GM12878 (cell line): ENCODE results near the gene RNF32. TPM values are rescaled to one million over a fixed set of nuclear protein-coding genes. Genes with fewer than 3 reads are reported as not detected.

Source experiments
- ATAC-seq: fragments of 200-7000 bp; cut with Tn5 transposase; 3 replicates; pipeline ENCODE4 v1.9.1; 2020; ENCODE audit warnings: mild to moderate bottlenecking, moderate library complexity
- BruUV-seq: library from RNA; stranded (reverse); fragments of 400-500 nt; replicated peaks from 2 replicates; lab custom pipeline; 2021; lab: Mats Ljungman, UMichigan
- CTCF ChIA-PET: fragments of 300-600 bp; sonication (Branson Sonifier 250); formaldehyde crosslinking; extraction: SDS; loops from one replicate; lab custom pipeline; 2021; ENCODE audit warnings: inconsistent platforms; lab: Yijun Ruan, JAX
- POLR2A ChIA-PET: fragments of 350-600 bp; formaldehyde crosslinking; extraction: SDS; loops from one replicate; lab custom pipeline; 2021; ENCODE audit warnings: inconsistent platforms; lab: Charles Lee
- RAD21 ChIA-PET: fragments of 300-600 bp; sonication (Branson Sonifier 250); formaldehyde crosslinking; loops from one replicate; lab custom pipeline; 2023; ENCODE audit warnings: antibody characterized with exemption; ENCODE audit not compliant: unreplicated experiment; lab: Charles Lee
- SMC1A ChIA-PET: fragments of 300-600 bp; sonication (Branson Sonifier 250); formaldehyde crosslinking; loops from one replicate; lab custom pipeline; 2023; ENCODE audit not compliant: unreplicated experiment, uncharacterized antibody; lab: Charles Lee
- DNase-seq: peaks from one replicate; pipeline ENCODE4 v3.0.0-alpha.2; 2011; ENCODE audit warnings: low read depth, low spot score
- FAIRE-seq: peaks from 3 replicates; lab custom pipeline; 2011; peaks lifted over from hg19 to GRCh38; lab: Jason Lieb, UNC
- H2AFZ ChIP-seq: 2 replicates; pipeline ENCODE4 v1.6.0; 2011; ENCODE audit warnings: low read depth, low read length, control low read depth; ENCODE audit not compliant: control insufficient read depth
- H3K27ac ChIP-seq: 2 replicates; pipeline ENCODE4 v1.5.1; 2011; ENCODE audit warnings: control low read depth; ENCODE audit not compliant: control insufficient read depth, insufficient read depth
- H3K27me3 ChIP-seq, 2 experiments: replicated peaks in 1 of 2; 2 replicates each; pipeline versions ENCODE4 v1.6.0 to v1.6.1; 2011; ENCODE audit warnings: low read length in 1 of 2; ENCODE audit not compliant: control insufficient read depth in 2 of 2, insufficient read depth in 2 of 2
- H3K36me3 ChIP-seq, 2 experiments: 2 replicates each; pipeline ENCODE4 v1.5.1; 2011; ENCODE audit warnings: low read length in 1 of 2; ENCODE audit not compliant: control insufficient read depth in 2 of 2, insufficient read depth in 2 of 2
- H3K4me1 ChIP-seq: 2 replicates; pipeline ENCODE4 v1.6.1; 2011; ENCODE audit warnings: mild to moderate bottlenecking, low read length, moderate library complexity, mixed read lengths; ENCODE audit not compliant: control insufficient read depth, insufficient read depth
- H3K4me2 ChIP-seq: 2 replicates; pipeline ENCODE4 v1.6.0; 2011; ENCODE audit warnings: control low read depth; ENCODE audit not compliant: control insufficient read depth, insufficient read depth
- H3K4me3 ChIP-seq: fragments of 200-600 bp; sonication (generic); 2 replicates; pipeline ENCODE4 v1.5.1; 2016
- H3K79me2 ChIP-seq: 2 replicates; pipeline ENCODE4 v1.6.0; 2011; ENCODE audit warnings: low read length; ENCODE audit not compliant: control insufficient read depth, insufficient read depth
- H3K9ac ChIP-seq: 2 replicates; pipeline ENCODE4 v1.8.0; 2011; ENCODE audit warnings: low read length, control low read depth, mixed read lengths; ENCODE audit not compliant: control insufficient read depth, insufficient read depth
- H3K9me3 ChIP-seq: replicated peaks from 3 replicates; pipeline ENCODE4 v1.5.1; 2011; ENCODE audit warnings: mild to moderate bottlenecking, low read length; ENCODE audit not compliant: control insufficient read depth, insufficient read depth
- H4K20me1 ChIP-seq: 2 replicates; pipeline ENCODE4 v1.6.0; 2011; ENCODE audit not compliant: control insufficient read depth, insufficient read depth
- ATF7 ChIP-seq: fragments of 450-650 bp; IDR thresholded peaks from 2 replicates; pipeline ENCODE4 v1.6.1; 2016; ENCODE audit warnings: low read depth, mild to moderate bottlenecking
- CEBPB ChIP-seq, 2 experiments: fragments of 150-350 bp in 1 of 2; IDR thresholded peaks; 2 replicates each; pipeline ENCODE4 v1.6.1; 2012 to 2014; ENCODE audit warnings: low read depth in 2 of 2, low read length in 2 of 2, borderline replicate concordance in 1 of 2, inconsistent platforms in 1 of 2
- E2F4 ChIP-seq: IDR thresholded peaks from 2 replicates; pipeline ENCODE4 v1.6.1; 2012; ENCODE audit warnings: low read depth, low read length, improper control_type of control experiment
- EED ChIP-seq: sonication (generic); IDR thresholded peaks from 2 replicates; pipeline ENCODE4 v1.6.1; 2016; ENCODE audit warnings: antibody characterized with exemption, low read depth
- KDM1A ChIP-seq: fragments of 200-600 bp; sonication (generic); IDR thresholded peaks from 2 replicates; pipeline ENCODE4 v1.6.1; 2016; ENCODE audit warnings: borderline replicate concordance
- POLR2AphosphoS2 ChIP-seq: IDR thresholded peaks from 2 replicates; pipeline ENCODE4 v1.6.1; 2011; ENCODE audit warnings: low read depth, mild to moderate bottlenecking, low read length, improper control_type of control experiment, moderate library complexity
- SPI1 ChIP-seq: IDR thresholded peaks from 2 replicates; pipeline ENCODE4 v1.6.1; 2011; ENCODE audit warnings: low read depth, mild to moderate bottlenecking, low read length, moderate library complexity, borderline replicate concordance; ENCODE audit not compliant: insufficient read depth
- TCF3 ChIP-seq: IDR thresholded peaks from 2 replicates; pipeline ENCODE4 v1.6.1; 2012; ENCODE audit warnings: low read depth, mild to moderate bottlenecking, low read length, borderline replicate concordance; ENCODE audit not compliant: insufficient read depth
- YBX1 ChIP-seq: fragments of 450-650 bp; IDR thresholded peaks from 2 replicates; pipeline ENCODE4 v1.6.1; 2016; ENCODE audit warnings: antibody characterized with exemption
- WGBS: methylation state at CpG from one replicate; pipeline ENCODE4 v1.1.6; 2016; ENCODE audit warnings: low lambda C conversion rate; ENCODE audit not compliant: insufficient replicate concordance, insufficient coverage; ENCODE audit errors: missing lambda C conversion rate; 5-methylcytosine and 5-hydroxymethylcytosine counted together
- in situ Hi-C: fragments of 300-500 bp; cut with MboI; formaldehyde crosslinking; loops from 9 replicates; pipeline ENCODE4 v1.14.3; 2018; ENCODE audit warnings: mixed read lengths
- intact Hi-C: fragments of 100-400 bp; cut with micrococcal nuclease; formaldehyde crosslinking; loops from one replicate; pipeline ENCODE4 v1.14.2; 2022; ENCODE audit not compliant: unreplicated experiment
- polyA plus RNA-seq, 11 experiments: library from polyadenylated mRNA; depleted of rRNA in 4 of 11; unstranded in 6 of 11; stranded (reverse) in 5 of 11; fragments of >200 nt; fragmentation: Nextera tagmentation in 4 of 11; fragmentation: Illumina TruSeq in 1 of 11; extraction: Ambion mirVana in 4 of 11; extraction: Trizol in 1 of 11; gene quantifications; 1 replicate in 1 of 11; 2 replicates in 10 of 11; pipeline versions ENCODE4 v1.2.1 to v1.2.3, GENCODE V29; 2011 to 2016; ENCODE audit warnings: inconsistent platforms in 2 of 11, missing spikeins in 2 of 11, low read depth in 1 of 11
- total RNA-seq, 4 experiments: library from RNA; depleted of rRNA in 3 of 4; stranded (reverse); fragments of >200 nt in 3 of 4; fragmentation: Illumina TruSeq in 1 of 4; extraction: Trizol in 1 of 4; gene quantifications; 2 replicates each; pipeline versions ENCODE4 v1.2.1 to v1.2.3, GENCODE V29; 2013 to 2021
- TF ChIP-seq, protein P1 (sequence below): fragments of 450-650 bp; IDR thresholded peaks from 2 replicates; pipeline ENCODE4 v1.6.1; 2017; ENCODE audit warnings: mild to moderate bottlenecking, low read depth, inconsistent platforms; ENCODE audit not compliant: poor library complexity, severe bottlenecking

Gene RNF32
- total and polyA plus RNA-seq, 10 of the 15 experiments (the other 5 are each of a cell fraction or from before 2014, with no cell fraction given): 2.5 to 7.2 (median 3.7) TPM

DNA sequence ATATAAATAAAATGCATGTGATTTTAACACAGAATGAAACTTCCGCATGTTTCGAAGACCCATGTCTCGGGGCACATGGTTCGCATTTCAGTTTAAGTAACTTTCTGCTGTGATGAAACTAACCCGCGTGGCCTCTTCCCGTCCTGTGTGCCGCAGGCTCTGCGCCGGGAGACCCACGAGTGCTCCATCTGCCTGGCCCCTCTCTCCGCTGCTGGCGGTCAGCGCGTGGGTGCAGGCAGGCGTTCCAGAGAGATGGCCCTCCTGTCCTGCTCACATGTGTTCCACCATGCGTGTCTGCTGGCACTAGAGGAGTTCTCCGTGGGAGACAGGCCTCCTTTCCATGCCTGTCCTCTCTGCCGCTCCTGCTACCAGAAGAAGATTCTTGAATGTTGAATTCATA, 35.7 kb downstream of the RNF32 start:
- RAD21 ChIA-PET: no interaction called here
- Histone ChIP-seq H3K79me2 (no peaks in the 10 kb centered on the region), H3K4me3 (no peak overlapping the region), H3K4me2 (no peak overlapping the region), H4K20me1 (no peaks in the 10 kb centered on the region), H3K9ac (no peak overlapping the region), H3K27ac (no peak overlapping the region), H3K27me3 (no peaks in the 10 kb centered on the region), H3K4me1 (no peaks in the 10 kb centered on the region), H2AFZ (no peak overlapping the region), H3K9me3 (no peaks in the 10 kb centered on the region), H3K36me3 (peaks cover 0 to 12% of the 10 kb centered on the region in 2 experiments; a peak in 3 of 4 replicates)
- 85% methylated on average over 18 of the region's 19 CpGs for WGBS
- ATAC-seq (no peak), FAIRE-seq (no peak), DNase-seq (no peak)
- no TSS peak for BruUV-seq
- SMC1A ChIA-PET: no interaction called here
- intact Hi-C loops (no loop called here), in situ Hi-C loops (no loop called here)
- CTCF ChIA-PET: no interaction called here
- TF ChIP-seq TCF3: no peak
- TF ChIP-seq, protein P1, sequence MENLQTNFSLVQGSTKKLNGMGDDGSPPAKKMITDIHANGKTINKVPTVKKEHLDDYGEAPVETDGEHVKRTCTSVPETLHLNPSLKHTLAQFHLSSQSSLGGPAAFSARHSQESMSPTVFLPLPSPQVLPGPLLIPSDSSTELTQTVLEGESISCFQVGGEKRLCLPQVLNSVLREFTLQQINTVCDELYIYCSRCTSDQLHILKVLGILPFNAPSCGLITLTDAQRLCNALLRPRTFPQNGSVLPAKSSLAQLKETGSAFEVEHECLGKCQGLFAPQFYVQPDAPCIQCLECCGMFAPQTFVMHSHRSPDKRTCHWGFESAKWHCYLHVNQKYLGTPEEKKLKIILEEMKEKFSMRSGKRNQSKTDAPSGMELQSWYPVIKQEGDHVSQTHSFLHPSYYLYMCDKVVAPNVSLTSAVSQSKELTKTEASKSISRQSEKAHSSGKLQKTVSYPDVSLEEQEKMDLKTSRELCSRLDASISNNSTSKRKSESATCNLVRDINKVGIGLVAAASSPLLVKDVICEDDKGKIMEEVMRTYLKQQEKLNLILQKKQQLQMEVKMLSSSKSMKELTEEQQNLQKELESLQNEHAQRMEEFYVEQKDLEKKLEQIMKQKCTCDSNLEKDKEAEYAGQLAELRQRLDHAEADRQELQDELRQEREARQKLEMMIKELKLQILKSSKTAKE: no peak
- TF ChIP-seq CEBPB (IDR thresholded peaks at IDR 0.05; ENCODE audit: borderline replicate concordance in 1 of 2, low read depth in 2 of 2, low read length in 2 of 2): no peak
- no peak for TF ChIP-seq SPI1
- TF ChIP-seq KDM1A: no peak
- no peak for TF ChIP-seq ATF7
- TF ChIP-seq POLR2AphosphoS2: no peak
- TF ChIP-seq EED: no peak
- TF ChIP-seq E2F4: no peak
- no peak for TF ChIP-seq YBX1
- POLR2A ChIA-PET: no interaction called here
